ENCODE measurements around the gene PPIL1.

PPIL1 gene

GRCh38 chr6:36855750-36856149 lies 18.9 kb downstream of the PPIL1 start:
- peaks cover 7 to 71% of the 10 kb centered on the region in 2 experiments; a peak in 2 of 3 replicates for H3K36me3 ChIP-seq (ENCODE audit: control insufficient read depth in 2 of 2, insufficient read depth in 1 of 2, low read length in 2 of 2)
- CTCF ChIA-PET: interaction anchor here (0.7 to 1.0 kb wide), 2 partner anchors 70 to 96 kb away, joined by 3 read pairs; no protein-coding TSS in a partner anchor

GRCh38 chr6:36853325-36853724 lies 21.3 kb downstream of the PPIL1 start:
- H3K4me3 ChIP-seq (ENCODE audit: low read depth, low read length): no peak overlapping the region
- no peaks in the 10 kb centered on the region; the same call in 1 of the 2 replicates for H3K4me1 ChIP-seq (ENCODE audit: control insufficient read depth, insufficient read depth, low read length)
- no peak overlapping the region for H3K27ac ChIP-seq (ENCODE audit: extremely low read depth, low read depth, low read length)
- TF ChIP-seq HOXA7 (CRISPR knock-in tag; IDR thresholded peaks at IDR 0.05; ENCODE audit: borderline replicate concordance) (no peak), ZNF629 (tag by site-specific recombination; IDR thresholded peaks at IDR 0.05) (peak; percentile 35; the same call in 1 of the 2 replicates)
- H3K36me3 ChIP-seq (ENCODE audit: control insufficient read depth in 2 of 2, insufficient read depth in 1 of 2, low read length in 2 of 2): peaks cover 7 to 61% of the 10 kb centered on the region in 2 experiments; a peak in 2 of 3 replicates
- no peaks in the 10 kb centered on the region for H3K9me3 ChIP-seq (ENCODE audit: control insufficient read depth, insufficient read depth, low read depth, low read length)
- ChIA-PET POLR2A (interaction anchor here (0.7 to 1.7 kb wide), 5 partner anchors 10 to 164 kb away, joined by 3 to 5 read pairs (median 3); partner anchors contain the start of gene C6orf89), CTCF (interaction anchor here (0.6 to 11.0 kb wide), 12 partner anchors 13 to 357 kb away, joined by 3 to 298 read pairs (median 36); partner anchors contain the start of genes C6orf89 and PPIL1)

More at GRCh38 chr6:36855750-36856149, 18.9 kb downstream of the PPIL1 start:
- no peak overlapping the region for H3K4me3 ChIP-seq (ENCODE audit: low read depth, low read length)
- POLR2A ChIA-PET: no interaction called here
- H3K9me3 ChIP-seq (ENCODE audit: control insufficient read depth, insufficient read depth, low read depth, low read length): no peaks in the 10 kb centered on the region
- H3K27ac ChIP-seq (ENCODE audit: extremely low read depth, low read depth, low read length): no peak overlapping the region
- H3K4me1 ChIP-seq (ENCODE audit: control insufficient read depth, insufficient read depth, low read length): no peaks in the 10 kb centered on the region
- no peak for TF ChIP-seq ZNF266 (tag by site-specific recombination; IDR thresholded peaks at IDR 0.05; ENCODE audit: low read depth)
- TF ChIP-seq PBX3 (CRISPR knock-in tag; IDR thresholded peaks at IDR 0.05): no peak
- TF ChIP-seq TSHZ1 (tag by site-specific recombination; IDR thresholded peaks at IDR 0.05; ENCODE audit: borderline replicate concordance): no peak
- TF ChIP-seq ZNF843 (tag by site-specific recombination; IDR thresholded peaks at IDR 0.05): no peak
- no peak for TF ChIP-seq ZNF2 (tag by site-specific recombination; IDR thresholded peaks at IDR 0.05)
- no peak for TF ChIP-seq ZNF629 (tag by site-specific recombination; IDR thresholded peaks at IDR 0.05)
- no peak for TF ChIP-seq ZNF114 (tag by site-specific recombination; IDR thresholded peaks at IDR 0.05)
- no peak for TF ChIP-seq ZNF138 (tag by site-specific recombination; IDR thresholded peaks at IDR 0.05; ENCODE audit: borderline replicate concordance)
- TF ChIP-seq ZNF571 (tag by site-specific recombination; IDR thresholded peaks at IDR 0.05): no peak
- no peak for TF ChIP-seq ZNF76 (tag by site-specific recombination; IDR thresholded peaks at IDR 0.05; ENCODE audit: borderline replicate concordance, low read depth)
- TF ChIP-seq ZNF544 (tag by site-specific recombination; IDR thresholded peaks at IDR 0.05): no peak
- no peak for TF ChIP-seq ZNF433 (tag by site-specific recombination; IDR thresholded peaks at IDR 0.05; ENCODE audit: low read depth)
- no peak for TF ChIP-seq ZNF837 (tag by site-specific recombination; IDR thresholded peaks at IDR 0.05)
- TF ChIP-seq ZNF302 (tag by site-specific recombination; IDR thresholded peaks at IDR 0.05; ENCODE audit: low read depth): no peak
- no peak for TF ChIP-seq SCRT1 (tag by site-specific recombination; IDR thresholded peaks at IDR 0.05; ENCODE audit: borderline replicate concordance)
- TF ChIP-seq ZNF148 (tag by site-specific recombination; IDR thresholded peaks at IDR 0.05; ENCODE audit: borderline replicate concordance): no peak
- TF ChIP-seq GLIS1 (tag by site-specific recombination; IDR thresholded peaks at IDR 0.05): no peak

Data from HEK293 (cell line).